ENCODE measurements around the gene CHGA. TPM values are rescaled to one million over a fixed set of nuclear protein-coding genes. Genes with fewer than 3 reads are reported as not detected.

CHGA gene
- total and polyA plus RNA-seq, 2 donors (not counting 1 experiment from before 2014, with no cell fraction given): not detected

DNA sequence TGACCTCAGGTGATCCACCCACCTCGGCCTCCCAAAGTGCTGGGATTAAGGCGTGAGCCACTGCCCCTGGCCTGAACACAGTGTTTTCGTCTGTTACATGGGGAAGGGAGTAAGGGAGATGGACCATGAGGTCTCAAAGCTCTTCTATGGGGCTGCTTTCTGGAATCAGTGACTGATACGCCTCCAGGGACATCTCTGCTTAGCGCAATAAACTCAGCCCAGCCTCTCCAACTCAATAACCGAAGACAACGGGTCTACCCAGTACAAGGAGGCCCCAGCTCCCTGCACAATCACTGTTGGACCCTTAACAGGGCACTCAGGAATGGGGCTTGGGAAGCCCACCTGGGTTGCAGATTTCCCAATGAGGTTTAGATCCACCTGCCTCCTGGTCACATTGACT, 42.6 kb upstream of the CHGA start:
- ATAC-seq (ENCODE audit: low read depth): no peak
- Histone ChIP-seq H3K36me3 (replicated peaks in 1 of 2; ENCODE audit: control extremely low read depth in 1 of 2, control insufficient read depth in 1 of 2, extremely low read depth in 1 of 2, insufficient read depth in 2 of 2, low read length in 1 of 2) (no peaks in the 10 kb centered on the region), H2AFZ (ENCODE audit: insufficient read depth, low read depth, low read length, poor library complexity, severe bottlenecking) (no peak overlapping the region), H3K4me1 (ENCODE audit: control insufficient read depth in 2 of 2, insufficient read depth in 2 of 2, low read length in 2 of 2) (no peaks in the 10 kb centered on the region), H3K27me3 (replicated peaks in 1 of 4; ENCODE audit: control extremely low read depth in 1 of 4, control insufficient read depth in 3 of 4, insufficient read depth in 4 of 4, low read length in 3 of 4) (peaks cover 0 to 14% (median 3%) of the 10 kb centered on the region in 4 experiments), H3K4me3 (ENCODE audit: control extremely low read depth in 1 of 5, extremely low read depth in 1 of 5, insufficient read depth in 1 of 5, low read depth in 2 of 5, low read length in 4 of 5) (no peak overlapping the region), H4K20me1 (ENCODE audit: control insufficient read depth, insufficient read depth, low read length, poor library complexity, severe bottlenecking) (no peaks in the 10 kb centered on the region), H3K79me2 (ENCODE audit: control insufficient read depth, insufficient read depth, low read length) (no peaks in the 10 kb centered on the region), H3K9me3 (ENCODE audit: control extremely low read depth in 1 of 3, control insufficient read depth in 2 of 3, insufficient read depth in 1 of 3, low read length in 2 of 3) (peaks cover 0 to 7% (median 0%) of the 10 kb centered on the region in 3 donors), H3K27ac (ENCODE audit: low read length in 2 of 2) (no peak overlapping the region), H3K4me2 (replicated peaks; ENCODE audit: low read depth, low read length, poor library complexity, severe bottlenecking) (no peak overlapping the region), H3K9ac (ENCODE audit: low read length) (no peak overlapping the region)
- Mint-ChIP-seq H3K9me3 (ENCODE audit: insufficient read depth) (peaks cover 2% of the 10 kb centered on the region), H3K4me1 (no peaks in the 10 kb centered on the region), H3K27ac (no peak overlapping the region), H3K4me3 (no peak overlapping the region), H3K27me3 (peaks cover 42% of the 10 kb centered on the region)
- POLR2A ChIA-PET: no interaction called here
- intact Hi-C loops (cut with micrococcal nuclease): no loop called here
- 97% methylated on average over 5 of the region's 7 CpGs for WGBS (ENCODE audit: insufficient coverage)
- no peak for DNase-seq
- CTCF ChIA-PET: no interaction called here
- TF ChIP-seq, protein P1, sequence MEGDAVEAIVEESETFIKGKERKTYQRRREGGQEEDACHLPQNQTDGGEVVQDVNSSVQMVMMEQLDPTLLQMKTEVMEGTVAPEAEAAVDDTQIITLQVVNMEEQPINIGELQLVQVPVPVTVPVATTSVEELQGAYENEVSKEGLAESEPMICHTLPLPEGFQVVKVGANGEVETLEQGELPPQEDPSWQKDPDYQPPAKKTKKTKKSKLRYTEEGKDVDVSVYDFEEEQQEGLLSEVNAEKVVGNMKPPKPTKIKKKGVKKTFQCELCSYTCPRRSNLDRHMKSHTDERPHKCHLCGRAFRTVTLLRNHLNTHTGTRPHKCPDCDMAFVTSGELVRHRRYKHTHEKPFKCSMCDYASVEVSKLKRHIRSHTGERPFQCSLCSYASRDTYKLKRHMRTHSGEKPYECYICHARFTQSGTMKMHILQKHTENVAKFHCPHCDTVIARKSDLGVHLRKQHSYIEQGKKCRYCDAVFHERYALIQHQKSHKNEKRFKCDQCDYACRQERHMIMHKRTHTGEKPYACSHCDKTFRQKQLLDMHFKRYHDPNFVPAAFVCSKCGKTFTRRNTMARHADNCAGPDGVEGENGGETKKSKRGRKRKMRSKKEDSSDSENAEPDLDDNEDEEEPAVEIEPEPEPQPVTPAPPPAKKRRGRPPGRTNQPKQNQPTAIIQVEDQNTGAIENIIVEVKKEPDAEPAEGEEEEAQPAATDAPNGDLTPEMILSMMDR (IDR thresholded peaks at IDR 0.05): no peak
- TF ChIP-seq EZH2 (IDR thresholded peaks at IDR 0.05; ENCODE audit: borderline replicate concordance, insufficient read depth, low read depth, low read length, poor library complexity, severe bottlenecking): no peak

DNA sequence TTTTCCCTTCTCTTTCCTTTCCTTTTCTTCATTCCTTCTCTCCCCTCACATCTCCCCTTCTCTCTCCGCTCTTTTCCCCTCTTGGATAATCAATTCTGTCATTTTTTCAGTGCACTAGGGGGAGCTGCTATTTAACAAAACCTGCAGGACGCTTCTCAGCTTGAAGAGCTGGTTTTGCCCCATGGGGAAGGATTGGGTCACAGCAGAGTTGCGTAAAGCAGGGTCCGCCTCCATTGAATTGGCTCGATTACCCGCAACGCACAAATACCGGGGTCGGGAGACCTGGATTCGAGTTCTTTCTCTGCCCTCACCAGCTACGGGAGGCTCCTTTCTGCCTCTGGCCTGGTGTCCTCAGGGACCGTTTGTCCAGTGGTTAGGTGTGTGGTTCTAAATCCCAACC, 42.1 kb upstream of the CHGA start:
- Histone ChIP-seq H3K9me3 (ENCODE audit: control extremely low read depth in 1 of 3, control insufficient read depth in 2 of 3, insufficient read depth in 1 of 3, low read length in 2 of 3) (peaks cover 0 to 7% (median 0%) of the 10 kb centered on the region in 3 donors), H3K27ac (ENCODE audit: low read length in 2 of 2) (no peak overlapping the region), H2AFZ (ENCODE audit: insufficient read depth, low read depth, low read length, poor library complexity, severe bottlenecking) (no peak overlapping the region), H4K20me1 (ENCODE audit: control insufficient read depth, insufficient read depth, low read length, poor library complexity, severe bottlenecking) (no peaks in the 10 kb centered on the region), H3K4me3 (ENCODE audit: control extremely low read depth in 1 of 5, extremely low read depth in 1 of 5, insufficient read depth in 1 of 5, low read depth in 2 of 5, low read length in 4 of 5) (no peak overlapping the region), H3K36me3 (replicated peaks in 1 of 2; ENCODE audit: control extremely low read depth in 1 of 2, control insufficient read depth in 1 of 2, extremely low read depth in 1 of 2, insufficient read depth in 2 of 2, low read length in 1 of 2) (no peaks in the 10 kb centered on the region), H3K4me2 (replicated peaks; ENCODE audit: low read depth, low read length, poor library complexity, severe bottlenecking) (no peak overlapping the region), H3K27me3 (replicated peaks in 1 of 4; ENCODE audit: control extremely low read depth in 1 of 4, control insufficient read depth in 3 of 4, insufficient read depth in 4 of 4, low read length in 3 of 4) (peaks cover 0 to 19% (median 4%) of the 10 kb centered on the region in 4 experiments), H3K4me1 (ENCODE audit: control insufficient read depth in 2 of 2, insufficient read depth in 2 of 2, low read length in 2 of 2) (no peaks in the 10 kb centered on the region), H3K79me2 (ENCODE audit: control insufficient read depth, insufficient read depth, low read length) (no peaks in the 10 kb centered on the region), H3K9ac (ENCODE audit: low read length) (no peak overlapping the region)
- intact Hi-C loops (cut with micrococcal nuclease): no loop called here
- TF ChIP-seq, protein P1 (IDR thresholded peaks at IDR 0.05): no peak
- TF ChIP-seq EZH2 (IDR thresholded peaks at IDR 0.05; ENCODE audit: borderline replicate concordance, insufficient read depth, low read depth, low read length, poor library complexity, severe bottlenecking): no peak
- peaks cover 2% of the 10 kb centered on the region for H3K9me3 Mint-ChIP-seq (ENCODE audit: insufficient read depth)
- ChIA-PET CTCF (no interaction called here), POLR2A (no interaction called here)
- H3K4me1 Mint-ChIP-seq: no peaks in the 10 kb centered on the region
- no peak overlapping the region for H3K4me3 Mint-ChIP-seq
- H3K27ac Mint-ChIP-seq: no peak overlapping the region
- DNase-seq: no peak
- no peak for ATAC-seq (ENCODE audit: low read depth)
- WGBS (ENCODE audit: insufficient coverage): 45% methylated on average over 10 of the region's 12 CpGs
- H3K27me3 Mint-ChIP-seq: peaks cover 45% of the 10 kb centered on the region

All from B cell (primary cell).